Activated T-helper 9 cell treated with anti-CD3 and anti-CD28 coated beads, Interleukin-2, amount 50 U/mL, for 16 hours (primary cell): ENCODE data around the gene SHLD1.
"Not testable (repeated sequence)": the region's sequence is repeated elsewhere in the genome, so short reads cannot be mapped to it uniquely, and the experiment has no call there.

Experiments
- DNase-seq: peaks from one replicate; pipeline ENCODE4 v3.0.0-alpha.2; 2020; ENCODE audit warnings: low read depth

The SHLD1 gene

DNA sequence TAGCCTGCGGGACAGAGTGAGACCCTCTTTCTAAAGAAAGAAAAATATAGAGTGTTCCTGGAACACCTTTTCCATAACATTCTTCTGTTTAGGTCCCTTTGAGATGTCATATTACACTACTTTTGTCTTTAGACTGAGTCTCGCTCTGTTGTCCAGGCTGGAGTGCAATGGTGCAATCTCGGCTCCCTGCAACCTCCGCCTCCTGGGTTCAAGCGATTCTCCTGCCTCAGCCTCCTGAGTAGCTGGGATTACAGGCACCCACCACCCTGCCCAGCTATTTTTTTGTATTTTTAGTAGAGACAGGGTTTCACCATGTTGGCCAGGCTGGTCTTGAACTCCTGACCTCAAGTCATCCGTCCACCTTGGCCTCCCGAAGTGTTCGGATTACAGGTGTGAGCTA, 31.2 kb downstream of the SHLD1 start:
- DNase-seq: not testable (repeated sequence)

DNA sequence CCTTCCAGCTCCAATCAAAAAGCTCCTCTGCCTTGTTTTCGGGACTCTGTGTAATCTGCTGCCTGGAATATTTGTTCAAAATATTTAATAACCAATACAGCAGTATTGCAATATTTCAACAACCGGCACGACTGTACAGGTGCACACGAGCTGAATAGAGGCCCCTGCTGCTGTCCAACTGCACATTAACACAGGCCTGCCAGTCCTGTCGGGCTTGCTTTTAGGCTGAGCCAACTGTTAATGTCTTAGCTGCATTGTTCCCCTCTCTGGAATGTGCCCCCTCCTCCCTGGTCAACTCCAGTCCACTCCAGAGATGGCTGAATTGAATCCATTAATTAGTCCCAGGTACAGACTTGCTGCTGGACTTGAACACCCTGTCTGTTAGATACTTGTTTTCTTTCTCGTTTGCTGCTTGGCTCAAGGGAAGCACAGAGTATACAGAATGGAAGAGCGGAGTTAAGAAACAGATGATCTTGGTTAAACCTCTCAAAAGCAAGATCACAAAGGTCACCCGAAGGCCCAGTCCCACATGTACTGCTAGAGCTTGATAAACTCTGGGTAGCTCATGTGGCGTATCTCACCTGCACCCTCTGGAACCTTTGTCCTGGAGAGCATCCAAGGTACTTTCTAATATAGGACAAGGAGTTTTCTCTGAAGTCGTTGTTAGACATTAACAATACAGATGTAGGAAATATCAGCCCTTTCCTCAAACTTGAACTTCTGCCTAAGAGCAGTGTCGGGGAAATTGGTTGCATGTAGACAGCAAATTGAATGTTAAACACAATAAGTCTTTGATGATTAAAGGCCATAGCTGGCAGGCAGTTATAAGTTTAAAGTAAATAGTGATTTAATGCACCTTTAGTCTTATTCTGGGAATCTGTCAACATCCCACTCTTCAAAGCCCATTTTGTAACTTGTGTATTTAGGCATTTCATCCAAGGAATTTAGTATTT, 31.9 kb downstream of the SHLD1 start:
- no peak for DNase-seq

DNA sequence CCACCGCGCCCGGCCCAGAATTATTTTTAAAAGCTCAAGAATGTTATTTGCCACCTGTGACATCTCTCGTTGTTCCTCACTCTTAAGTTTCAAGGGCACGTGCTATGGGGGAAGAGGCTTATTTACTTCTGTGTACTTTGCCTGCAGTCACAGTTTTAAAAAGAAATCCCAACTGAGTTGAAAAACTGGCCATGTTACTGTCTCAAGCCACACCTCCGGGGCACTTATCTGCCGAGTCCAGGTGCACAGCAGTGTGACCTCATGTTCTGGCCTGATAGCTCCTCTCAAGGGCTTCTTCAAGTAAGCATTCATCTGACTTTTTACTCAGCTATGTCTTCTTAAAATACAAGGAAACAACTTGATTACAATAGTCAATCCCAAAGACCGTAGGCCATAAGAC, 34.5 kb downstream of the SHLD1 start:
- no peak for DNase-seq

DNA sequence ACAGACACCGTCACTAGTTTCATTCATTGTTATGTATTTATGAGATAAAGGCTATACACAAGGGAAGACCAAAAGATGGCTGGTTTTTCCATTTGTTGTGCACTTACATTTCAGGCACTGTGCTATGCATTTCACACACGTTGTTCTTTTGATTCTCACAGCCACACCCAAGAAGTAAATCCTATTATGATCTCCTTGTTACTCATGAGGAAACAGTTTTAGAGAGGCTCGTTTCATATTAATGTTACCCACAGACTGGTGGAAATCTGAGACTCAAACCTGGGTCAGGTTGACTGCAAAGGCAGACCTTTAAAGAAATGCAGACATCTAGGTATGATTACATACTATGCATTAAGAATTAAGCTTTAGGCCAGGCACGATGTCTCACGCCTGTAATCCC, 34.9 kb downstream of the SHLD1 start:
- no peak for DNase-seq

DNA sequence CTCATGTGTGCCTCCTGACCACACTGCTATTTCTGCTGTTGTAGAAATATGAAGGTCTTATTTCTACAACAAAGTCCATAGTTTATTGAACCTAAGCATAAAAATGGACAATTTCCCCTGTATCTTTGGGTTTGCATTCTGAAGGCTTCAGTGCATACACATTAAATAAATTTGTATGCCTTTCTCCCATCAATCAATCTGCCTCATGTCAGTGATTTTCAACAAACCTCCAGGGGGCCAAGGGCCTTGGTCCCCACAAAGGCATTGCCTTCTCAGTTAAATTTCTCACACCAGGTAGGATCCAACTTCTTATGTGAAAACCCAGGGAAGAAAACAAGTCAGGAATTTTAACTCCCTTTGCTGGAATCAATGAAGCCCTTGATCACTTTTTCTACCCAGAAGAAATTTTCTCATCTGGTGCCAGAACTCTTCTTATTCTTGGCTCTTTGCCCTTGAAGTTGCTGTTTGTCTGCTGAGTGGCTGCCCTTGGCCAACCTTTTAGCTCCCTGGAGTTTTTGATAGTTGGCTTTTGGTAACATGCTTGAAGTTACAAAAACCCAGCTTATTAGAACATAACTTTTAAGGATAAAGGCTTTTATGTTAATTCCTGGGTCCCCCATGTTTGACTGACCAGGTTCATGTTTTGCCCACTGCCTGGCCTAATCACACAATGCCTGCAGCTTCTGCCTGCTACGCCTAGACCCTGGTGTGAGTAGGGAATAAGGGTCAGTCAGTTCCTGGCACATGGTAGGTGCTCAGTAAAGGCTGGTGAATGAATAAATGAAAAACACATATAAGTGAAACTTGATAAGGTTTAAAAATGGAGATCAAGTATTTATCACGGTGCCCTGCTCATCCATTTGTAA, 37.0 kb downstream of the SHLD1 start:
- DNase-seq: no peak

DNA sequence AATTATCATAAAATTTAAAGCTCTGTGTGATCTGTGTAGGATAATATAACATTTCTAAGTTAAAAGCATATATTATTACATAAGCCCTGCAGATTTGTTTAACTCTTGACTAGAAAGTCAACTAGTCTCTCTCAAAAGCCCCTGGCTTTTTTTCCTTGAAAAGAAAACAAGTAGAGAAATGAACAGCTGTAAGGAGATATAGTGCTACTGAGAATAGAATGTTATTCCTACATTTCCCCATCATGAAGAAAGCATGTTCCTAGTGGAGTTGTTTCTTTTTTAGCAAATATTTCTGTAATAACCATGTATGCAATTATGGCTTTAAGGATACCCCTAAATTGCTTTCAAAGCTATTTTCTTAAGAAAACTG, 37.6 kb downstream of the SHLD1 start:
- no peak for DNase-seq

DNA sequence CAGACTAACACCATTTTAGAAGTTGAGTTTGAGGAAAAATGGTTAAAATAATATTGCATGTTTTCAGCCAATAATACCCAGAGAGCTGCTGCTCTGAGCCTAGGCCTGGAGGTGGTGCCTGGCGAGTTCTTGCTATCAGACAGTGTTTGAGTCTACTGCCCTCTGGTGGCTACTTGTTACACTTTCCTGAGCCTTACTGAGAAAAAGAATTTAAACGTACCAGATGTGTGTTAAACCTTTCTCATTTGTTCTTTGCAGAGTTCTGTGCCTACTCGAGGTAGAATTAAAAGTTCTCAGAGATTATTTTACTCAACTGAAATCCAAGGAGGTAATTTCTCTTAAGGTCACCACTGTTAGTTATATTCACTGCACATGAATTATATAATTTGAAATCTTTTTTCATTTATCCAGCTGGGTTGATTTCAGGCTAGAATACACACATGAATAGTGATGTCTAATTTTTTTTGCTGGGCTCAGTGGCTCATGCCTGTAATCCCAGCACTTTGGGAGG, 38.2 kb downstream of the SHLD1 start:
- peak; percentile 51 for DNase-seq

DNA sequence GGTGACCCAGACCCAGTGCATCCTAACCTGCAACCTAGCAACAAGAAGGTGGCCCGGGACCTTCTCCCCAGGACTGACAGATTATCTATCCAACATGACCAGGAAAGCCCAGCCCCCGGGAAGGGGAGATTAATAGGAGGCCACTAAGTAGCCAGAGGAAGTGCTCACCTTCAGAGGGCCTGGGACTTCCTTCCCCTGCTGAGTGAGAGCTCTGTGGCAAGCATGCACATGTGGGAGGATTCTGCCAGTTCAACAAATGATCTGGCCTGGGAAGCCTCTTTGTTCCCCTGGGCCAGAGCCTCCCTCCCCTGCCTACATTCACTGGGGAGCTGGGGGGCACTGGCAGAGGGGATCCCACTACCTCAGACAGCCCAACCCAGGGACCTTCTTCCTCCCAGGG, 39.6 kb downstream of the SHLD1 start:
- DNase-seq: no peak

DNA sequence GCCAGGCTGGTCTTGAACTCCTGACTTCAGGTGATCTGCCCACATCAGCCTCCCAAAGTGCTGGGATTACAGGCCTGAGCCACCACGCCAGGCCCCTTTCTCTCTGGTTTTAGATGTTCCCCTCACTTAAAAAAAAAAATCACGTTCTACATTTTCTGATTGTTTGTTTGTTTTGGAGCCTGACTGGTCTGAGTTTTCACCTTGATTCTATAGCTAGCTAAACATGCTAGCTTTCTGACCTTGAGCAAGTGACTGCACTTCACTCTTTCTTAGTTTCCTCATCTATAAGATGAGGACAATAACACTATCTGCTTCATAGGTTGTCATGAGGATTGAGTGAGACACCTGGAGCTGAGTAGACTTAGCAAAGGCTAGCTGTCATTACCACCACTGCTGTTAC, 43.7 kb downstream of the SHLD1 start:
- no peak for DNase-seq

DNA sequence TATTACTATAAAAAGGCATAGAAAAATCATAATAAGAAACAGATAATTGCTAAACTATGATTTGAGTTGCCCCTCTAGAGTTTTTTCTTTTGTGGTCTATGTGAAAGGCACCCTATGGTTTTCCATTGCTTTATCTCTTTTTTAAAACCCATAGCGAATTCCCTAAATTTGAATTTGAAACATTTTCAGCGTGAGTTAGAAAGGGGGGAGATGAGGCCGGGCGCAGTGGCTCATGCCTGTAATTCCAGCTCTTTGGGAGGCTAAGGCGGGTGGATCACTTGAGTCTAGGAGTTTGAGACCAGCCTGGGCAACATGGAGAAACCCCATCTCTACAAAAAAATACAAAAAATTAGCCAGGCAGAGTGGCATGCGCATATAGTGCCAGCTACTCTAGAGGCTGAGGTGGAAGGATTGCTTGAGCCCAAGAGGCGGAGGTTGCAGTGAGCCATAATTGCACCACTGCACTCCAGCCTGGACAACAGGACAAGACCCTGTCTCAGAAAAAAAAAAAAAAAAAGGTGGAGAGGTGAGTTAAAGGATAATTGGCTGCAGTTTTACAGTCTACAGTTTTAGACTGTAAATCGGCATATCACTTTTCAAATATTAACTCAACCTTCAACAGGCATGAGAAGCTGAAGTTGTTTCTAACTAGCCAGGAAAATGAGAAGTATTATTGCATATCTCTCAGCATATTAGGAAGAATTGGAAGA, 46.3 kb downstream of the SHLD1 start:
- no peak for DNase-seq

DNA sequence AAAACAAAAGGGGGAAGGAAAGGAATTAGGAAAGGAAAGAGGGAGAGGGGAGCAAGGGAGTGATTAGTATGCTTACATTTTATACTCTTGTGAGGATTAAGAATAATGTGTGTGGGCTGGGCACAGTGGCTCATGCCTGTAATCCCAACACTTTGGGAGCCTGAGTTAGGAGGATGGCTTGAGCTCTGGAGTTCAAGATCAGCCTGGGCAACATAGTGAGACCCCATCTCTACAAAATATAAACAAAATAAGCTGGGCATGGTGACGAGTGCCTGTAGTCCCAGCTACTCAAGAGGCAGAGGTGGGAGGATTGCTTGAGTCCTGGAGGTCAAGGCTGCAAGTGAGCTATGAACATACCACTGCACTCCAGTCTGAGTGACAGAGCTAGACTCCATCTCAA, 47.0 kb downstream of the SHLD1 start:
- no peak for DNase-seq

DNA sequence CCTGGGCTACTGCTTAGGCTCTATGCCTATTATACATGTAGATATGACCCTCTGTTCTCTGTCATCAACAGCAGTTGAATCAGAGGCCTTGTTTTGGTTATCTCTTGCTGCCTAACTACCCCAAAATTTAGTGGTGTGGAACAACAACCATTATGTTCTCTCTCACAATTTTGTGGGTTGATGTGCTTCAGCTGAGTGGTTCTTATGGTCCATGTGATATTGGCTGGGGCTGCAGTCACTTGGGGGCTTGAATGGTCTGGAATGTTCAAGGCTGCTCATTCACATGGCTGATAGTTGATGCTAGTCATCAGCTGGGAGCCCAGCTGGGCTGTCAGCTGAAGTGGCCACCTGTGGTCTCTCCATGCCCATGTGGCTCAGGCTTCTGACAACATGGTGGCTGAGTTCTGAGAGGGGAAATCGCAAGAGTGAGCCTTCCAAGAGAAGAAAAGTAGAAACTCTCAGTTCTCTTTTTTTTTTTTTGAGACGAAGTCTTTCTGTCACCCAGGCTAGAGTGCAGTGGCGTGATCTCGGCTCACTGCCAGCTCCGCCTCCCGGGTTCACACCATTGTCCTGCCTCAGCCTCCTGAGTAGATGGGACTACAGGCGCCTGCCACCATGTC, 47.8 kb downstream of the SHLD1 start:
- no peak for DNase-seq

DNA sequence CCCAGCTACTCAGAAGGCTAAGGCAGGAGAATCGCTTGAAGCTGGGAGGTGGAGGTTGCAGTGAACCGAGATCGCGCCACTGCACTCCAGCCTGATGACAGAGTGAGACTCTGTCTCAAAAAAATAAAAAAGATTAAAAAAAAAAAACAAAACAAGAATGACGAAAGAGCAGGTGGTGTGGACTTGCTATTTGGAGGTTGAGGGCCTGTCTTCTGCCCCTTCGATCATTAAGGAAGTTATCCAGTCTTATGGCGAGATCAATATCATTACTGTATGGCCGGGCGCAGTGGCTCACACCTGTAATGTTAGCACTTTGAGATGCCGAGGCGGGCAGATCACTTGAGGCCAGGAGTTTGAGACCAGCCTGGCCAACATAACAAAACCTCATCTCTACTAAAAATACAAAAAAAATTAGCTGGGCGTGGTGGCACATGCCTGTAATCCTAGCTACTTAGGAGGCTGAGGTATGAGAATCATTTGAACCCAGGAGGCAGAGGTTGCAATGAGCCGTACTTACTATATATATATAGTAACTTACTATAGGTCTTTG, 53.6 kb downstream of the SHLD1 start:
- not testable (repeated sequence) for DNase-seq

DNA sequence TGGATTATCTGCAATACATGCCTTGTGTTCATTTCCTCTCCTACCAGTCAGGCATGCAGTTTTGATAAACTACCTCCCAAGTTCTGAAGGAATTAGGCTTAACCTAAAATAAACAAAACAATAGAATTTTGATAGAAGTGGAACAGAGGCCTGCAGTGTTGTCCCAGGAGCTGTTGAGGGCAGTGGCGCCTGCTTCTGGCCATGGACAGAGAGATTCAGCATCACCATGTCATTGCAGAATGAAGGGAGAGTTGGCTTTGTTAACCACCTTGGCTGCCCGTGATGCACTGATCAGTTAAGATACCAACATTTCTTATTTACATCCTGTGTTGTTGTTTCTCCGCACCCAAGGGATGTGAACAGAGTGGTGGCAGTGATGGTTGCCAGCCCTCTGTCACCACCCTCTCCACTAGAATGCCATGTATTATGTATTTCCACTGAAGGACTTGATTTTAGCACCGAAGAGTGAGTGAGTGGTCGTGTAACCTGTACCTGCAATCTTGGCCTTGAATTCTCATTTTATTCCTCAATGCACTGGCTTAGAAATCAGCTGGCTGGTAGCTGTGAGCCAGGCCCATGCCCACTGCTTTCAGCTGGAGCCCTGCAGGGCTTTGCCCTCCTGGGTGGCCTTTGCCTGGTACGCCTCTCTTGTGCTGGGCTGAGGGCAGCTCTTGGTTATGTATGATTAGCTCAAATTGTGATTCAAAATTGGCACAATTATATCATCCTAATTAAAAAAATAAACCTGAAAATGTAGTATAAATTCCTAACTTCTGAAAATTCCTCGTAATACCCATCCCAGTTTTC, 56.5 kb downstream of the SHLD1 start:
- DNase-seq: no peak

DNA sequence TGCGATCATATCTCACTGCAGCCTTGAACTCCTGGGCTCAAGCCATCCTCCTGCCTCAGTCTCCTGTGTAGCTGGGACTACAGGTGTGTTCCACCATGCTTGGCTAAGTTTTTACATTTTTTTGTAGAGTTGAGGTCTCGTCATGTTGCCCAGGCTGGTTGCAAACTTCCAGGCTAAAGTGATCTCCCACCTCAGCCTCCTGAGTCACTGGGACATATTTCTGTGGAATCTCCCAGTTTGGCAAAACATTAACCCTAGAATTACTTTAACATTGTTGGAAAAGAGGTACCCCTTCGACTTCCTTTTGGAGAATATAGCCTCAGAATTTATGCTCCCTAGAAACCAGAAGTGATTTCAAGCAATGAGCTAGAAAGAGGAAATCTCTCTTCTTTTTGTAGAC, 57.2 kb downstream of the SHLD1 start:
- DNase-seq: no peak

DNA sequence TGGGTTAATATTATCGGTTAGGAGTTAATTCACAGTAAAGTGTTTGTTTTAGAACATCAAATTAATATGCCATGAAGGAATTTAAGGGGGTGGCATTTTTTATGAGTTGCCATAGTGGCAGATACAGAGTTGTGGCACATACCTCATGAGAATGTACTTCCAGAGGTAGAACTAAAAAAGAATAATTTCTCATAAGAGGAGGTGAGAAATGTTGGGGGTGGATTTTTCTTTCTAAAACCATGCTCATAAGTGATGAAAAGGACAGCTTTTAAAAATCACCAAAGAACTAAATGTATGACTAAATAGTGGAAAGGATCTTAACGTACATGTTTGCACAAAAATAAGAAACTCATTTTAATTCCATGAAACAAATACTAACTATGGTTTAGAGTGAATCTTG, 58.7 kb downstream of the SHLD1 start:
- no peak for DNase-seq

DNA sequence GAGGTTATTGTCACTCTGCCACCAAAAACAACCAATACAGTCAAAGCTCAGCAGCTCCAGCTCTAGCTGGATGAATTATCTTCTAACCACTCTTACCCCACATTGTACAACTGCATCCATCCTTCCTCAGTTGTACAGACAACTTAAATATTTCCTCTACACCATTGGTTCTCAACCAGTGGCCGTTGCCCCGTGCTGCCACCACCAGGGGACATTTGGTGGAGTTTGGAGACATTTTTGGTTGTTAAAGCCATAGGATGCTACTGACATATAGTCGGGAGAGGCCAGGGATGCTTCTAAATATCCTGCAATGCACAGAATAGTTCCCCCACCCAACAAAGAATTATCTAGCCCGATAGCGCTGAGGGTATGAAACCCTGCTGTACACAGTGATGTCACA, 59.3 kb downstream of the SHLD1 start:
- no peak for DNase-seq

DNA sequence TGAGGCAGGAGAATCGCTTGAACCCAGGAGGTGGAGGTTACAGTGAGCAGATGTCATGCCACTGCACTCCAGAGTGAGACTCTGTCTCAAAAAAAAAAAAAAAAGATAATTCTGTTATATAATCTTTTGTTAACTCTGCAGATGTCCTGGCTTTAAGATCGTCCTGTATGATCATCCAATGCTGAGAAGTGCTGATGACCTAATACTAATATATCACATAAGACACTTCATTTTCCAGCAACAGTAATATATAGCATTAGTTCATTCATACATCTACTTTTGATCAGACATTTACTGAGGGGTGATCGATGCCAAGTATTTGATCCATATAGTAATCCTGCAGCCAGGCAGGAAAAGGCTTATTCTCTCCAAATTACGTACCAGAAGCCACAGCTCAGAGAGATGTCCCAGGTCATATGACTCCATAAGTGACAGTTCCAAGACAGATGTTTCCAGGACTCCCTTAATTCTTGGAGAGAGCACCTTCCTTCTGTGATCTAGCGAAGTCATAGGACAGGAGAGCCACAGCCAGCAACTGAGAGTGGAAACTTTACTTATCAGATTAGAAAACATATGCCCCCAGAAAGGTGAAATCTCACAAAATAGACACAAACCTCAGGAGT, 60.7 kb downstream of the SHLD1 start:
- DNase-seq: no peak

DNA sequence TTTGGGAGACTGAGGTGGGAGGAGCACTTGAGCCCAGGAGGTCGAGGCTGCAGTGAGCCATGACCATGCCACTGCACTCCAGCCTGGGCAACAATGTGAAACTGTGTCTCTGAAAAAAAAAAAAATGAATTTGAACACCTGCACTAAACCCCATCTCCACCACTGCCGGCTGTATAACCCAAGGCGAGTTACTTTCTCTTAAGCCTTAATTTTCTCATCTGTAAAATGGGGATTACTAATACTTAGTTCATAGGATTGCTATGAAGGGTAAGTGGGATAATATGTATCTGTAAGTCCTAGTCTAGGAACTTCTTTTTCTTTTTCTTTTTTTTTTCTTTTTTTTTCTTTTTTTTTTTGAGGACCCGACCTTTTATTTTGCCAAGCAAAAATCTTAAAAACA, 61.5 kb downstream of the SHLD1 start:
- DNase-seq: no peak

DNA sequence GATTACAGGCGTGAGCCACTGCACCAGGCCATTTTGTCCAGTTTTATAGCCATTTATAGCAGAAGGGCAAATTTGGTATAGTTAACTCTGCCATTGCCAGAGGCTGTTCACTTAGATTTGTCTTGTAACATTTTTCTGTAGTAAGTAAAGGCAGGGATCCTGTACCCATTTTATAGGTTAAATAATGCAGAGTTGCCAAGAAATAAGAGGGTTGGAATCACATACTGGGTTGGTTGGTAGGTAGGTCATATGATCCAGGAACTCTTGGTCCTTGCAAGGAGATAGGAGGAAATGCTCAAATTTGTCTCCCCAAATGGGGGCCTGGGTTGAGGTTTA, 68.1 kb downstream of the SHLD1 start:
- DNase-seq: no peak
